ENCODE measurements around the gene CCDC15.

The CCDC15 gene

GRCh38 chr11:124919898-124920297 lies 34.1 kb upstream of the CCDC15 start:
- DNase-seq = no peak
- no peak overlapping the region for H3K4me3 ChIP-seq (ENCODE audit: low read length)
- peaks cover 4% of the 10 kb centered on the region for H3K4me1 ChIP-seq (ENCODE audit: control insufficient read depth, low read depth, low read length)
- H3K27me3 ChIP-seq (ENCODE audit: insufficient read depth, low read length, poor library complexity) = no peaks in the 10 kb centered on the region
- no peak overlapping the region for H2BK5ac ChIP-seq (ENCODE audit: low read length)
- H4K5ac ChIP-seq (ENCODE audit: low read length) = peak overlapping the region; percentile 59
- H3K4ac ChIP-seq (ENCODE audit: low read depth, low read length) = no peak overlapping the region
- no peaks in the 10 kb centered on the region for H3K79me1 ChIP-seq (ENCODE audit: low read length)
- H3K23ac ChIP-seq (ENCODE audit: low read length) = no peak overlapping the region
- no peak overlapping the region for H4K8ac ChIP-seq (ENCODE audit: low read depth, low read length)
- no peak overlapping the region for H3K9ac ChIP-seq (ENCODE audit: low read length)
- H3K56ac ChIP-seq (ENCODE audit: low read length) = no peak overlapping the region
- H3K36me3 ChIP-seq (ENCODE audit: control insufficient read depth, insufficient read depth, low read length) = no peaks in the 10 kb centered on the region
- no peak overlapping the region for H2BK15ac ChIP-seq (replicated peaks; ENCODE audit: low read depth)
- H3K27ac ChIP-seq (ENCODE audit: low read depth, low read length) = no peak overlapping the region
- H2AK5ac ChIP-seq (ENCODE audit: low read length) = no peak overlapping the region
- H2BK120ac ChIP-seq (ENCODE audit: low read depth, low read length) = no peak overlapping the region
- no CpG with 5 or more reads among the region's 2 CpGs for WGBS (ENCODE audit: extremely low coverage, insufficient coverage, low lambda C conversion rate)
- H3K79me2 ChIP-seq (ENCODE audit: control insufficient read depth, insufficient read depth, low read length) = no peaks in the 10 kb centered on the region
- no peak overlapping the region for H3K18ac ChIP-seq (ENCODE audit: low read length)
- H3K4me2 ChIP-seq (ENCODE audit: low read length) = no peak overlapping the region

- H3K23ac ChIP-seq (ENCODE audit: low read length) = no peak overlapping the region
- H3K18ac ChIP-seq (ENCODE audit: low read length) = no peak overlapping the region
- no CpG with 5 or more reads among the region's 5 CpGs for WGBS (ENCODE audit: extremely low coverage, insufficient coverage, low lambda C conversion rate)
- H4K5ac ChIP-seq (ENCODE audit: low read length) = peak overlapping the region; percentile 59
- H3K56ac ChIP-seq (ENCODE audit: low read length) = peak overlapping the region; percentile 56
- peak overlapping the region; percentile 25 for H3K4me2 ChIP-seq (ENCODE audit: low read length)
- no peak overlapping the region for H3K4me3 ChIP-seq (ENCODE audit: low read length)
- H3K4me1 ChIP-seq (ENCODE audit: control insufficient read depth, low read depth, low read length) = peaks cover 4% of the 10 kb centered on the region
- no peaks in the 10 kb centered on the region for H3K36me3 ChIP-seq (ENCODE audit: control insufficient read depth, insufficient read depth, low read length)
- no peak overlapping the region for H3K27ac ChIP-seq (ENCODE audit: low read depth, low read length)
- no peak overlapping the region for H2BK15ac ChIP-seq (replicated peaks; ENCODE audit: low read depth)
- H3K79me1 ChIP-seq (ENCODE audit: low read length) = no peaks in the 10 kb centered on the region
- no peak overlapping the region for H4K8ac ChIP-seq (ENCODE audit: low read depth, low read length)
- H2BK5ac ChIP-seq (ENCODE audit: low read length) = no peak overlapping the region
- no peak overlapping the region for H3K4ac ChIP-seq (ENCODE audit: low read depth, low read length)
- no peak overlapping the region for H2BK120ac ChIP-seq (ENCODE audit: low read depth, low read length)
- H3K79me2 ChIP-seq (ENCODE audit: control insufficient read depth, insufficient read depth, low read length) = no peaks in the 10 kb centered on the region
- DNase-seq = no peak
- peak overlapping the region; percentile 32 for H3K9ac ChIP-seq (ENCODE audit: low read length)
- H2AK5ac ChIP-seq (ENCODE audit: low read length) = no peak overlapping the region
- H3K27me3 ChIP-seq (ENCODE audit: insufficient read depth, low read length, poor library complexity) = no peaks in the 10 kb centered on the region
These were observed 33.6 kb upstream of the CCDC15 start for GRCh38 chr11:124920356-124920755.

GRCh38 chr11:124920870-124921609 lies 33.0 kb upstream of the CCDC15 start:
- no peak overlapping the region for H4K5ac ChIP-seq (ENCODE audit: low read length)
- WGBS (ENCODE audit: extremely low coverage, insufficient coverage, low lambda C conversion rate) = no CpG with 5 or more reads among the region's 82 CpGs
- no peaks in the 10 kb centered on the region for H3K27me3 ChIP-seq (ENCODE audit: insufficient read depth, low read length, poor library complexity)
- H3K56ac ChIP-seq (ENCODE audit: low read length) = peak overlapping the region; percentile 90
- no peaks in the 10 kb centered on the region for H3K79me2 ChIP-seq (ENCODE audit: control insufficient read depth, insufficient read depth, low read length)
- H2BK5ac ChIP-seq (ENCODE audit: low read length) = no peak overlapping the region
- H3K79me1 ChIP-seq (ENCODE audit: low read length) = no peaks in the 10 kb centered on the region
- peak overlapping the region; percentile 38 for H3K4ac ChIP-seq (ENCODE audit: low read depth, low read length)
- H3K23ac ChIP-seq (ENCODE audit: low read length) = no peak overlapping the region
- DNase-seq = peak; percentile 86
- peak overlapping the region; percentile 20 for H3K4me3 ChIP-seq (ENCODE audit: low read length)
- peaks cover 4% of the 10 kb centered on the region for H3K4me1 ChIP-seq (ENCODE audit: control insufficient read depth, low read depth, low read length)
- H2AK5ac ChIP-seq (ENCODE audit: low read length) = no peak overlapping the region
- H2BK120ac ChIP-seq (ENCODE audit: low read depth, low read length) = peak overlapping the region; percentile 49
- H3K4me2 ChIP-seq (ENCODE audit: low read length) = peak overlapping the region; percentile 67
- H3K9ac ChIP-seq (ENCODE audit: low read length) = peak overlapping the region; percentile 74
- H2BK15ac ChIP-seq (replicated peaks; ENCODE audit: low read depth) = no peak overlapping the region
- H3K18ac ChIP-seq (ENCODE audit: low read length) = peak overlapping the region; percentile 72
- H4K8ac ChIP-seq (ENCODE audit: low read depth, low read length) = no peak overlapping the region
- H3K36me3 ChIP-seq (ENCODE audit: control insufficient read depth, insufficient read depth, low read length) = no peaks in the 10 kb centered on the region
- H3K27ac ChIP-seq (ENCODE audit: low read depth, low read length) = no peak overlapping the region

GRCh38 chr11:124922831-124923230 lies 31.2 kb upstream of the CCDC15 start:
- Histone ChIP-seq H3K4ac (ENCODE audit: low read depth, low read length) (no peak overlapping the region), H3K4me1 (ENCODE audit: control insufficient read depth, low read depth, low read length) (peaks cover 4% of the 10 kb centered on the region), H3K4me2 (ENCODE audit: low read length) (no peak overlapping the region), H3K79me2 (ENCODE audit: control insufficient read depth, insufficient read depth, low read length) (no peaks in the 10 kb centered on the region), H4K8ac (ENCODE audit: low read depth, low read length) (no peak overlapping the region), H2AK5ac (ENCODE audit: low read length) (no peak overlapping the region), H3K4me3 (ENCODE audit: low read length) (no peak overlapping the region), H2BK120ac (ENCODE audit: low read depth, low read length) (no peak overlapping the region), H3K56ac (ENCODE audit: low read length) (no peak overlapping the region), H4K5ac (ENCODE audit: low read length) (no peak overlapping the region), H3K9ac (ENCODE audit: low read length) (no peak overlapping the region), H2BK5ac (ENCODE audit: low read length) (no peak overlapping the region), H3K79me1 (ENCODE audit: low read length) (no peaks in the 10 kb centered on the region), H3K27me3 (ENCODE audit: insufficient read depth, low read length, poor library complexity) (no peaks in the 10 kb centered on the region), H3K18ac (ENCODE audit: low read length) (no peak overlapping the region), H3K23ac (ENCODE audit: low read length) (no peak overlapping the region), H3K27ac (ENCODE audit: low read depth, low read length) (no peak overlapping the region), H2BK15ac (replicated peaks; ENCODE audit: low read depth) (no peak overlapping the region), H3K36me3 (ENCODE audit: control insufficient read depth, insufficient read depth, low read length) (no peaks in the 10 kb centered on the region)
- no peak for DNase-seq
- no CpG with 5 or more reads among the region's 4 CpGs for WGBS (ENCODE audit: extremely low coverage, insufficient coverage, low lambda C conversion rate)

- H3K79me1 ChIP-seq (ENCODE audit: low read length) = no peaks in the 10 kb centered on the region
- no peak overlapping the region for H2AK5ac ChIP-seq (ENCODE audit: low read length)
- no peak overlapping the region for H2BK15ac ChIP-seq (replicated peaks; ENCODE audit: low read depth)
- H3K18ac ChIP-seq (ENCODE audit: low read length) = no peak overlapping the region
- H2BK120ac ChIP-seq (ENCODE audit: low read depth, low read length) = no peak overlapping the region
- no peak overlapping the region for H3K4me3 ChIP-seq (ENCODE audit: low read length)
- H3K79me2 ChIP-seq (ENCODE audit: control insufficient read depth, insufficient read depth, low read length) = no peaks in the 10 kb centered on the region
- no peak overlapping the region for H3K4ac ChIP-seq (ENCODE audit: low read depth, low read length)
- H4K8ac ChIP-seq (ENCODE audit: low read depth, low read length) = no peak overlapping the region
- no peak for DNase-seq
- no peaks in the 10 kb centered on the region for H3K27me3 ChIP-seq (ENCODE audit: insufficient read depth, low read length, poor library complexity)
- no peak overlapping the region for H3K56ac ChIP-seq (ENCODE audit: low read length)
- H4K5ac ChIP-seq (ENCODE audit: low read length) = no peak overlapping the region
- peaks cover 4% of the 10 kb centered on the region for H3K4me1 ChIP-seq (ENCODE audit: control insufficient read depth, low read depth, low read length)
- H2BK5ac ChIP-seq (ENCODE audit: low read length) = no peak overlapping the region
- no peak overlapping the region for H3K4me2 ChIP-seq (ENCODE audit: low read length)
- no peak overlapping the region for H3K23ac ChIP-seq (ENCODE audit: low read length)
- H3K9ac ChIP-seq (ENCODE audit: low read length) = no peak overlapping the region
- no peaks in the 10 kb centered on the region for H3K36me3 ChIP-seq (ENCODE audit: control insufficient read depth, insufficient read depth, low read length)
- no peak overlapping the region for H3K27ac ChIP-seq (ENCODE audit: low read depth, low read length)
These were observed 30.7 kb upstream of the CCDC15 start for GRCh38 chr11:124923296-124923695.

All from mesendoderm (in vitro differentiated cells).